Mesenchymal stem cell (in vitro differentiated cells and primary cell): Measurements from ENCODE around the gene OTOG.

Source experiments
- DNase-seq: peaks from one replicate; pipeline ENCODE4 v3.0.0-alpha.2; 2013
- H2AFZ ChIP-seq: one replicate; pipeline ENCODE4 v1.6.1; 2013; ENCODE audit warnings: low read depth, mild to moderate bottlenecking, control low read depth, inconsistent platforms, low read length, moderate library complexity
- H2AK5ac ChIP-seq: 2 replicates; pipeline ENCODE4 v1.6.1; 2013; ENCODE audit warnings: low read length, moderate library complexity, mild to moderate bottlenecking, inconsistent platforms; ENCODE audit not compliant: severe bottlenecking
- H2BK120ac ChIP-seq: one replicate; pipeline ENCODE4 v1.6.1; 2013; ENCODE audit warnings: low read depth, mild to moderate bottlenecking, inconsistent platforms, low read length, moderate library complexity
- H2BK12ac ChIP-seq, 2 experiments: one replicate each; pipeline ENCODE4 v1.6.1; 2013; ENCODE audit warnings: inconsistent platforms in 2 of 2, low read length in 2 of 2, mild to moderate bottlenecking in 2 of 2, moderate library complexity in 2 of 2, control low read depth in 1 of 2
- H2BK15ac ChIP-seq: one replicate; pipeline ENCODE4 v1.6.1; 2013; ENCODE audit warnings: mild to moderate bottlenecking, low read depth, inconsistent platforms; ENCODE audit not compliant: poor library complexity, severe bottlenecking
- H2BK5ac ChIP-seq: 2 replicates; pipeline ENCODE4 v1.6.1; 2013; ENCODE audit warnings: low read depth, mild to moderate bottlenecking, low read length, control low read depth, inconsistent platforms; ENCODE audit not compliant: poor library complexity, severe bottlenecking
- H3K14ac ChIP-seq, 2 experiments: one replicate each; pipeline ENCODE4 v1.6.1; 2013; ENCODE audit warnings: inconsistent platforms in 2 of 2, low read length in 2 of 2, control low read depth in 1 of 2, mild to moderate bottlenecking in 1 of 2, moderate library complexity in 1 of 2
- H3K18ac ChIP-seq, 2 experiments: one replicate each; pipeline ENCODE4 v1.6.1; 2013; ENCODE audit warnings: inconsistent platforms in 2 of 2, low read length in 2 of 2, control low read depth in 1 of 2, low read depth in 1 of 2, mild to moderate bottlenecking in 1 of 2
- H3K23ac ChIP-seq, 2 experiments: one replicate each; pipeline ENCODE4 v1.6.1; 2013; ENCODE audit warnings: inconsistent platforms in 2 of 2, low read length in 2 of 2, mild to moderate bottlenecking in 2 of 2, moderate library complexity in 2 of 2, control low read depth in 1 of 2
- H3K27ac ChIP-seq: 2 replicates; pipeline ENCODE4 v1.5.1; 2013; ENCODE audit warnings: mild to moderate bottlenecking, moderate library complexity, low read length, control low read depth, inconsistent platforms; ENCODE audit not compliant: poor library complexity, severe bottlenecking
- H3K27me3 ChIP-seq, 2 experiments: 2 replicates each; pipeline versions ENCODE4 v1.6.1 to v1.7.0; 2013; ENCODE audit warnings: low read length in 2 of 2, mild to moderate bottlenecking in 2 of 2, moderate library complexity in 2 of 2, control low read depth in 1 of 2, inconsistent platforms in 1 of 2; ENCODE audit not compliant: control insufficient read depth in 1 of 2, insufficient read depth in 1 of 2
- H3K36me3 ChIP-seq, 2 experiments: 2 replicates each; pipeline versions ENCODE4 v1.6.1 to v1.7.0; 2013; ENCODE audit warnings: low read length in 2 of 2, control low read depth in 1 of 2, inconsistent platforms in 1 of 2, low read depth in 1 of 2, mild to moderate bottlenecking in 1 of 2; ENCODE audit not compliant: insufficient read depth in 2 of 2, control insufficient read depth in 1 of 2
- H3K4ac ChIP-seq, 2 experiments: one replicate each; pipeline ENCODE4 v1.6.1; 2013; ENCODE audit warnings: inconsistent platforms in 2 of 2, low read length in 2 of 2, mild to moderate bottlenecking in 2 of 2, moderate library complexity in 2 of 2, control low read depth in 1 of 2, low read depth in 1 of 2
- H3K4me1 ChIP-seq: 2 replicates; pipeline ENCODE4 v1.6.1; 2013; ENCODE audit warnings: low read depth, low read length, control low read depth; ENCODE audit not compliant: control insufficient read depth, insufficient read depth
- H3K4me2 ChIP-seq: 2 replicates; pipeline ENCODE4 v1.6.1; 2013; ENCODE audit warnings: low read length, mild to moderate bottlenecking, inconsistent platforms; ENCODE audit not compliant: poor library complexity, severe bottlenecking
- H3K4me3 ChIP-seq, 2 experiments: 2 replicates each; pipeline versions ENCODE4 v1.5.1 to v1.7.0; 2013; ENCODE audit warnings: low read length in 2 of 2, mild to moderate bottlenecking in 2 of 2, control low read depth in 1 of 2, low read depth in 1 of 2; ENCODE audit not compliant: insufficient read depth in 1 of 2
- H3K79me1 ChIP-seq: replicated peaks from 2 replicates; pipeline ENCODE4 v1.6.1; 2013; ENCODE audit warnings: mild to moderate bottlenecking, control low read depth, low read length, inconsistent platforms; ENCODE audit not compliant: poor library complexity, severe bottlenecking
- H3K9ac ChIP-seq: 2 replicates; pipeline ENCODE4 v1.7.0; 2013; ENCODE audit warnings: mild to moderate bottlenecking, low read length, moderate library complexity
- H3K9me3 ChIP-seq: 2 replicates; pipeline ENCODE4 v1.7.0; 2013; ENCODE audit warnings: mild to moderate bottlenecking, low read length; ENCODE audit not compliant: control insufficient read depth
- H4K8ac ChIP-seq: one replicate; pipeline ENCODE4 v1.6.1; 2013; ENCODE audit warnings: inconsistent platforms, mild to moderate bottlenecking, low read length, moderate library complexity
- H4K91ac ChIP-seq: one replicate; pipeline ENCODE4 v1.6.1; 2013; ENCODE audit warnings: mild to moderate bottlenecking, low read length, inconsistent platforms
- WGBS: methylation state at CpG from one replicate; pipeline ENCODE4 v1.1.7; 2013; ENCODE audit warnings: mixed read lengths; 5-methylcytosine and 5-hydroxymethylcytosine counted together

The OTOG gene

GRCh38 chr11:17560281-17561110 lies 13.4 kb downstream of the OTOG start:
- Histone ChIP-seq H3K4me3 (no peak overlapping the region), H3K4me2 (no peak overlapping the region), H4K91ac (no peak overlapping the region), H2BK120ac (no peak overlapping the region), H3K27me3 (peaks cover 18 to 59% of the 10 kb centered on the region in 2 experiments), H3K79me1 (no peaks in the 10 kb centered on the region), H3K4me1 (no peaks in the 10 kb centered on the region), H3K27ac (no peak overlapping the region), H3K36me3 (no peaks in the 10 kb centered on the region), H2AFZ (no peak overlapping the region), H2BK15ac (no peak overlapping the region), H2AK5ac (no peak overlapping the region), H2BK5ac (no peak overlapping the region), H3K23ac (no peak overlapping the region), H3K9ac (no peak overlapping the region), H2BK12ac (no peak overlapping the region), H3K4ac (no peak overlapping the region), H3K18ac (no peak overlapping the region), H4K8ac (no peak overlapping the region), H3K14ac (no peak overlapping the region), H3K9me3 (no peaks in the 10 kb centered on the region)
- DNase-seq: no peak
- WGBS: 64% methylated on average over 12 of the region's 12 CpGs

- Histone ChIP-seq H3K4me2 (no peak overlapping the region), H3K27ac (no peak overlapping the region), H3K9me3 (no peaks in the 10 kb centered on the region), H3K18ac (no peak overlapping the region), H3K36me3 (no peaks in the 10 kb centered on the region), H2BK120ac (no peak overlapping the region), H3K4me1 (no peaks in the 10 kb centered on the region), H2BK12ac (no peak overlapping the region), H3K79me1 (no peaks in the 10 kb centered on the region), H3K14ac (no peak overlapping the region), H2BK5ac (no peak overlapping the region), H3K27me3 (peaks cover 15 to 59% of the 10 kb centered on the region in 2 experiments), H2AFZ (no peak overlapping the region), H2BK15ac (no peak overlapping the region), H2AK5ac (no peak overlapping the region), H3K4ac (no peak overlapping the region), H3K4me3 (no peak overlapping the region), H3K9ac (no peak overlapping the region), H3K23ac (no peak overlapping the region), H4K91ac (no peak overlapping the region), H4K8ac (no peak overlapping the region)
- 87% methylated on average over 4 of the region's 4 CpGs for WGBS
- DNase-seq: no peak
These were observed 14.0 kb downstream of the OTOG start for GRCh38 chr11:17561111-17561415.

GRCh38 chr11:17561526-17561925 lies 14.5 kb downstream of the OTOG start:
- Histone ChIP-seq H3K18ac (no peak overlapping the region), H3K23ac (no peak overlapping the region), H2BK120ac (no peak overlapping the region), H3K36me3 (no peaks in the 10 kb centered on the region), H3K4me2 (no peak overlapping the region), H2BK15ac (no peak overlapping the region), H2BK5ac (no peak overlapping the region), H3K14ac (no peak overlapping the region), H2BK12ac (no peak overlapping the region), H4K91ac (no peak overlapping the region), H3K4me1 (no peaks in the 10 kb centered on the region), H3K27ac (no peak overlapping the region), H3K79me1 (no peaks in the 10 kb centered on the region), H3K9ac (no peak overlapping the region), H3K9me3 (no peaks in the 10 kb centered on the region), H3K4ac (no peak overlapping the region), H3K27me3 (peaks cover 11 to 54% of the 10 kb centered on the region in 2 experiments), H3K4me3 (no peak overlapping the region), H4K8ac (no peak overlapping the region), H2AFZ (no peak overlapping the region), H2AK5ac (no peak overlapping the region)
- WGBS: 91% methylated on average over 9 of the region's 9 CpGs
- no peak for DNase-seq

- Histone ChIP-seq H3K4me3 (no peak overlapping the region), H3K14ac (no peak overlapping the region), H3K4me1 (no peaks in the 10 kb centered on the region), H3K4ac (no peak overlapping the region), H3K23ac (no peak overlapping the region), H3K27me3 (peaks cover 11 to 49% of the 10 kb centered on the region in 2 experiments), H3K79me1 (no peaks in the 10 kb centered on the region), H2BK15ac (no peak overlapping the region), H3K18ac (no peak overlapping the region), H2BK12ac (no peak overlapping the region), H3K9me3 (no peaks in the 10 kb centered on the region), H3K36me3 (no peaks in the 10 kb centered on the region), H4K91ac (no peak overlapping the region), H2AK5ac (no peak overlapping the region), H2AFZ (no peak overlapping the region), H3K27ac (no peak overlapping the region), H3K4me2 (no peak overlapping the region), H4K8ac (no peak overlapping the region), H2BK5ac (no peak overlapping the region), H2BK120ac (no peak overlapping the region), H3K9ac (no peak overlapping the region)
- DNase-seq: no peak
These were observed 16.2 kb downstream of the OTOG start for GRCh38 chr11:17563231-17563646.
